Neural progenitor cell (in vitro differentiated cells): Measurements from ENCODE around the gene COQ5. TPM values are rescaled to one million over a fixed set of nuclear protein-coding genes. Genes with fewer than 3 reads are reported as not detected.

ENCODE experiments used
- DNase-seq: peaks from one replicate; pipeline ENCODE4 v3.0.0-alpha.2; 2016; ENCODE audit warnings: low spot score
- H2AFZ ChIP-seq: fragments of 200-600 bp; sonication (generic); replicated peaks from 2 replicates; pipeline ENCODE4 v1.6.1; 2016; ENCODE audit warnings: antibody characterized with exemption
- H3F3A ChIP-seq: fragments of 200-600 bp; sonication (generic); 2 replicates; pipeline ENCODE4 v1.6.1; 2016; ENCODE audit warnings: antibody characterized with exemption, low read depth
- H3K27ac ChIP-seq: fragments of 200-600 bp; sonication (generic); 2 replicates; pipeline ENCODE4 v1.5.1; 2016; ENCODE audit warnings: mild to moderate bottlenecking
- H3K27me3 ChIP-seq: fragments of 200-600 bp; sonication (generic); 2 replicates; pipeline ENCODE4 v1.6.1; 2016; ENCODE audit warnings: mild to moderate bottlenecking, moderate library complexity
- H3K36me3 ChIP-seq: fragments of 200-600 bp; sonication (generic); 2 replicates; pipeline ENCODE4 v1.5.1; 2016
- H3K4me1 ChIP-seq: fragments of 200-600 bp; sonication (generic); 2 replicates; pipeline ENCODE4 v1.6.1; 2016; ENCODE audit warnings: mixed run types
- H3K4me2 ChIP-seq: fragments of 200-600 bp; sonication (generic); 2 replicates; pipeline ENCODE4 v1.6.1; 2016
- H3K4me3 ChIP-seq: fragments of 200-600 bp; sonication (generic); 2 replicates; pipeline ENCODE4 v1.5.1; 2016
- H3K79me2 ChIP-seq: fragments of 200-600 bp; sonication (generic); 2 replicates; pipeline ENCODE4 v1.6.1; 2016; ENCODE audit warnings: low read depth
- H3K9ac ChIP-seq: fragments of 200-600 bp; sonication (generic); 2 replicates; pipeline ENCODE4 v1.6.1; 2016
- H3K9me3 ChIP-seq: fragments of 200-600 bp; sonication (generic); 2 replicates; pipeline ENCODE4 v1.5.1; 2016; ENCODE audit warnings: low read depth
- H4K20me1 ChIP-seq: fragments of 200-600 bp; sonication (generic); 2 replicates; pipeline ENCODE4 v1.6.1; 2016; ENCODE audit warnings: low read depth
- H3K27ac Mint-ChIP-seq: 3 replicates; pipeline ENCODE4 v1.8.0; 2021; ENCODE audit warnings: mixed read lengths
- H3K27me3 Mint-ChIP-seq: 2 replicates; pipeline ENCODE4 v1.8.0; 2022; ENCODE audit warnings: low read depth, mild to moderate bottlenecking, inconsistent platforms, moderate library complexity, mixed read lengths; ENCODE audit not compliant: insufficient read depth
- H3K36me3 Mint-ChIP-seq: 3 replicates; pipeline ENCODE4 v1.8.0; 2021; ENCODE audit warnings: mixed read lengths
- H3K4me1 Mint-ChIP-seq: 3 replicates; pipeline ENCODE4 v1.8.0; 2021; ENCODE audit warnings: mixed read lengths
- H3K4me3 Mint-ChIP-seq: 3 replicates; pipeline ENCODE4 v1.8.0; 2021; ENCODE audit warnings: mild to moderate bottlenecking, moderate library complexity, mixed read lengths
- H3K9me3 Mint-ChIP-seq: 3 replicates; pipeline ENCODE4 v1.8.0; 2020; ENCODE audit warnings: mixed read lengths
- CTCF ChIP-seq: fragments of 200-600 bp; sonication (generic); IDR thresholded peaks from 2 replicates; pipeline ENCODE4 v1.5.1; 2017; ENCODE audit warnings: antibody characterized with exemption, mild to moderate bottlenecking
- EZH2 ChIP-seq: fragments of 200-600 bp; sonication (generic); IDR thresholded peaks from 2 replicates; pipeline ENCODE4 v1.6.1; 2017; ENCODE audit warnings: antibody characterized with exemption, mild to moderate bottlenecking, moderate library complexity
- EZH2phosphoT487 ChIP-seq: fragments of 200-600 bp; sonication (generic); IDR thresholded peaks from 2 replicates; pipeline ENCODE4 v1.6.1; 2017; ENCODE audit warnings: antibody characterized with exemption
- total RNA-seq: library from RNA; depleted of rRNA; stranded (reverse); fragments of >200 nt; gene quantifications from 2 replicates; pipeline ENCODE4 v1.2.3, GENCODE V29; 2015; ENCODE audit warnings: low replicate concordance

The COQ5 gene
- total RNA-seq, 1 donor from 2014 or later = 72.7 TPM

GRCh38 chr12:120469450-120470149 lies 59.4 kb downstream of the COQ5 start, which contains the start of gene SRSF9:
Gene SRSF9 (minus strand): TSS chr12:120469748. CDS start chr12:120469609, 139 bp downstream.
- no peaks in the 10 kb centered on the region for H3K9me3 Mint-ChIP-seq
- H4K20me1 ChIP-seq = peaks cover 44% of the 10 kb centered on the region

GRCh38 chr12:120468821-120469449 lies 60.0 kb downstream of the COQ5 start:
- DNase-seq = no peak
- H3K4me3 Mint-ChIP-seq = peak overlapping the region; percentile 91

More at GRCh38 chr12:120469450-120470149, 59.4 kb downstream of the COQ5 start, which contains the start of gene SRSF9:
- Mint-ChIP-seq H3K4me3 (peak within 1 kb of the TSS; percentile 91), H3K36me3 (peaks cover 14% of the 10 kb centered on the region), H3K27me3 (peaks cover 3% of the 10 kb centered on the region), H3K4me1 (peaks cover 46% of the 10 kb centered on the region), H3K27ac (peak within 1 kb of the TSS; percentile 74)
- DNase-seq = peak; percentile 99
- Histone ChIP-seq H2AFZ (peak within 1 kb of the TSS; percentile 88), H3F3A (peaks cover 25% of the 10 kb centered on the region), H3K9me3 (no peaks in the 10 kb centered on the region), H3K27me3 (no peaks in the 10 kb centered on the region), H3K36me3 (peaks cover under 1% of the 10 kb centered on the region), H3K27ac (peak within 1 kb of the TSS; percentile 32), H3K4me1 (peaks cover 4% of the 10 kb centered on the region), H3K9ac (peak within 1 kb of the TSS; percentile 83), H3K4me3 (peak within 1 kb of the TSS; percentile 98), H3K79me2 (peaks cover 69% of the 10 kb centered on the region), H3K4me2 (peak within 1 kb of the TSS; percentile 89)
- TF ChIP-seq EZH2phosphoT487 = no peak
- TF ChIP-seq EZH2 = no peak
- TF ChIP-seq CTCF = peak; percentile 86

GRCh38 chr12:120468325-120468820 lies 60.6 kb downstream of the COQ5 start:
- no peak overlapping the region for H2AFZ ChIP-seq

More at GRCh38 chr12:120468821-120469449, 60.0 kb downstream of the COQ5 start:
- Mint-ChIP-seq H3K27me3 (peaks cover 4% of the 10 kb centered on the region), H3K4me1 (peaks cover 41% of the 10 kb centered on the region), H3K36me3 (peaks cover 17% of the 10 kb centered on the region), H3K27ac (peak overlapping the region; percentile 74), H3K9me3 (no peaks in the 10 kb centered on the region)
- Histone ChIP-seq H3K4me3 (peak overlapping the region; percentile 98), H3K4me2 (peak overlapping the region; percentile 89), H3K9ac (peak overlapping the region; percentile 83), H3K27ac (peak overlapping the region; percentile 32), H4K20me1 (peaks cover 49% of the 10 kb centered on the region), H3F3A (peaks cover 30% of the 10 kb centered on the region), H3K27me3 (no peaks in the 10 kb centered on the region), H3K4me1 (peaks cover 4% of the 10 kb centered on the region), H2AFZ (no peak overlapping the region), H3K79me2 (peaks cover 75% of the 10 kb centered on the region), H3K9me3 (no peaks in the 10 kb centered on the region), H3K36me3 (peaks cover 6% of the 10 kb centered on the region)
- TF ChIP-seq EZH2phosphoT487 = no peak
- TF ChIP-seq CTCF = peak; percentile 23
- TF ChIP-seq EZH2 = no peak

More at GRCh38 chr12:120468325-120468820, 60.6 kb downstream of the COQ5 start:
- Histone ChIP-seq H3K36me3 (peaks cover 6% of the 10 kb centered on the region), H3F3A (peaks cover 36% of the 10 kb centered on the region), H3K27ac (peak overlapping the region; percentile 32), H3K4me3 (peak overlapping the region; percentile 98), H3K4me1 (peaks cover 4% of the 10 kb centered on the region), H3K79me2 (peaks cover 78% of the 10 kb centered on the region), H3K27me3 (no peaks in the 10 kb centered on the region), H4K20me1 (peaks cover 54% of the 10 kb centered on the region), H3K9me3 (no peaks in the 10 kb centered on the region), H3K9ac (peak overlapping the region; percentile 83), H3K4me2 (peak overlapping the region; percentile 89)
- peaks cover 37% of the 10 kb centered on the region for H3K4me1 Mint-ChIP-seq
- H3K4me3 Mint-ChIP-seq = peak overlapping the region; percentile 91
- peaks cover 20% of the 10 kb centered on the region for H3K36me3 Mint-ChIP-seq
- TF ChIP-seq EZH2phosphoT487 (no peak), CTCF (no peak), EZH2 (no peak)
- peak; percentile 67 for DNase-seq
- H3K27ac Mint-ChIP-seq = peak overlapping the region; percentile 74
- no peaks in the 10 kb centered on the region for H3K9me3 Mint-ChIP-seq
- peaks cover 5% of the 10 kb centered on the region for H3K27me3 Mint-ChIP-seq
